ENCODE measurements around the gene CCDC149. TPM values are rescaled to one million over a fixed set of nuclear protein-coding genes. Genes with fewer than 3 reads are reported as not detected.

The CCDC149 gene
- total and polyA plus RNA-seq, 2 of the 13 experiments (the other 11 are each of a cell fraction or from before 2014, with no cell fraction given) = 0.44 to 0.95 TPM

GRCh38 chr4:24885342-24885741, 27.5 kb downstream of the CCDC149 start:
- no peak overlapping the region for H3K27ac ChIP-seq (ENCODE audit: extremely low read length, insufficient read depth, low read length)
- no peak overlapping the region for H3K4me3 ChIP-seq (replicated peaks in 1 of 3; ENCODE audit: insufficient read depth in 1 of 3, low read depth in 2 of 3, low read length in 3 of 3)
- H3K9me3 ChIP-seq (ENCODE audit: low read length) = no peaks in the 10 kb centered on the region
- ChIA-PET CTCF (ENCODE audit: low intra/inter-chr PET ratio, low total read pairs) (no interaction called here), POLR2A (no interaction called here)
- BruUV-seq (replicated peaks) = no TSS peak
- FAIRE-seq = no peak
- in situ Hi-C loops (cut with HindIII; ENCODE audit: extremely low pct_ligation_motif_present, low pct_unique_long_range_greater_than_20kb) (no loop called here), intact Hi-C loops (cut with micrococcal nuclease; ENCODE audit: unreplicated experiment) (no loop called here)
- no peak for TF ChIP-seq ZNF800 (CRISPR knock-in tag; IDR thresholded peaks at IDR 0.05)
- no peak for TF ChIP-seq ZNF251 (CRISPR knock-in tag; IDR thresholded peaks at IDR 0.05)
- TF ChIP-seq NPAS2 (CRISPR knock-in tag; IDR thresholded peaks at IDR 0.05; ENCODE audit: borderline replicate concordance) = no peak
- no peak for TF ChIP-seq CHD2 (IDR thresholded peaks at IDR 0.05; ENCODE audit: low read depth, low read length)
- TF ChIP-seq SUZ12 (IDR thresholded peaks at IDR 0.05; ENCODE audit: low read depth, low read length) = no peak
- no peak for TF ChIP-seq ZNF841 (CRISPR knock-in tag; IDR thresholded peaks at IDR 0.05; ENCODE audit: borderline replicate concordance)
- TF ChIP-seq HNRNPK (IDR thresholded peaks at IDR 0.05; ENCODE audit: low read depth, low read length, poor library complexity, severe bottlenecking) = no peak
- no peak for TF ChIP-seq HNRNPLL (IDR thresholded peaks at IDR 0.05; ENCODE audit: low read depth, low read length, poor library complexity, severe bottlenecking)
- no peak for TF ChIP-seq ZNF337 (CRISPR knock-in tag; IDR thresholded peaks at IDR 0.05; ENCODE audit: borderline replicate concordance, low read depth)
- TF ChIP-seq ZNF282 (IDR thresholded peaks at IDR 0.05; ENCODE audit: partially characterized antibody) = no peak
- no peak for TF ChIP-seq ASH2L (IDR thresholded peaks at IDR 0.05; ENCODE audit: insufficient read length, low read depth, low read length)
- TF ChIP-seq ZNF580 (CRISPR knock-in tag; IDR thresholded peaks at IDR 0.05; ENCODE audit: borderline replicate concordance, low read depth) = no peak
- TF ChIP-seq PLRG1 (conservative IDR thresholded peaks at IDR 0.05) = no peak
- no peak for TF ChIP-seq HIVEP1 (CRISPR knock-in tag; IDR thresholded peaks at IDR 0.05)
- no peak for TF ChIP-seq GATAD1 (CRISPR knock-in tag; IDR thresholded peaks at IDR 0.05)
- no peak for TF ChIP-seq NFIC (IDR thresholded peaks at IDR 0.05; ENCODE audit: low read length)
- TF ChIP-seq REXO4 (CRISPR knock-in tag; IDR thresholded peaks at IDR 0.05; ENCODE audit: borderline replicate concordance) = no peak
- 40% methylated on average over 5 of the region's 8 CpGs for WGBS (ENCODE audit: low lambda C conversion rate)
- no peak for ATAC-seq
- no peak overlapping the region for H3K4me2 ChIP-seq (ENCODE audit: low read depth, low read length)
- H3K36me3 ChIP-seq (replicated peaks in 1 of 2; ENCODE audit: control insufficient read depth in 1 of 2, insufficient read depth in 2 of 2, low read length in 2 of 2) = no peaks in the 10 kb centered on the region
- no peaks in the 10 kb centered on the region; a peak in 1 of 5 replicates for H3K27me3 ChIP-seq (ENCODE audit: control insufficient read depth in 1 of 2, insufficient read depth in 2 of 2, low read length in 2 of 2)
- no peaks in the 10 kb centered on the region for H4K20me1 ChIP-seq (ENCODE audit: insufficient read depth, low read length)
- no peak for DNase-seq (ENCODE audit: low spot score)
- no peaks in the 10 kb centered on the region for H3K79me2 ChIP-seq (ENCODE audit: insufficient read depth, low read length)
- H2AFZ ChIP-seq (ENCODE audit: low read length) = no peak overlapping the region
- no peak overlapping the region for H3K9ac ChIP-seq (ENCODE audit: insufficient read depth, low read depth, low read length)
- H3K4me1 ChIP-seq (ENCODE audit: insufficient read depth, low read length) = no peaks in the 10 kb centered on the region

All from HepG2 (cell line).